ENCODE data around the gene CCDC201. TPM values are rescaled to one million over a fixed set of nuclear protein-coding genes. Genes with fewer than 3 reads are reported as not detected.
"Not testable (repeated sequence)": the region's sequence is repeated elsewhere in the genome, so short reads cannot be mapped to it uniquely, and the experiment has no call there.

Gene CCDC201
- total RNA-seq, 1 donor from 2014 or later: not detected

DNA sequence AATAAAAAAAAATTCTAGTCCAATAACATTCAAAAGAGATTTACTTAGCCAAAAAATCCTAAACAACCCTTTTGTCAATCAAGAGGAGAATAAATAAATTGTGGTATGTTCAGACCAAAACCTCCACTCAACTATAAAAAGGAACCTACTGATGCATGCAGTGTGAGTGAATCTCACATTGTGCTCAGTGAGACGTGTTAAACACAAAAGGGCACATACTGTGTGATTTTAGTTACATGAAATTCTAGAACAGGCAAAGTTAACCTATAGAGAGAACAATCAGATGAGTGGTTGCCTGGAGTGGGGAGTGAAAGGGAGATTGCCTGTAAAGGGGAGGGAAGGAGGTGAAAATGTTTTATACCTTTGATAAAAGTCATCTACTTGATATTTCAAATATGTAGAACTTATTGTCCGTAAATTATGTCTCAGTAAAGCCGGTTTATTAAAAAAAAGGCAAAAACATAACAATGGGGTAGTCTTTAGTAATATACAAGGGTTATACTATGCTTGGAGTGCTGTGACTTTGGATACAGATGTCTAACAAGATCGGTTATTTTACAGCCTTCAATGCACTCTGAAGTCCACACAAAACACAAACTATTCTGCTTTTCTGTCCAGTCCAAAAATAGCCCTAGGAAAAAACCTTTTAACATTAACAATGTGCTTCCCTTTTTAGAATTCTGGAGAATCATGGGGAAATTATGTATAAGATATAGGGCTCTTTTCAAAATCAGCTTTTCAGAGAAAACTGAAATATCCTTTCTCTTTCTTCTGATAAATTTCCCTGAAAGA, 30.8 kb downstream of the CCDC201 start:
- H3K4me3 Mint-ChIP-seq; H3K27me3 Mint-ChIP-seq; H3K27ac Mint-ChIP-seq; H3K36me3 Mint-ChIP-seq; DNase-seq (ENCODE audit: extremely low spot score, unreplicated experiment); H3K4me1 Mint-ChIP-seq (ENCODE audit: unreplicated experiment); H3K9me3 Mint-ChIP-seq: not testable (repeated sequence)

DNA sequence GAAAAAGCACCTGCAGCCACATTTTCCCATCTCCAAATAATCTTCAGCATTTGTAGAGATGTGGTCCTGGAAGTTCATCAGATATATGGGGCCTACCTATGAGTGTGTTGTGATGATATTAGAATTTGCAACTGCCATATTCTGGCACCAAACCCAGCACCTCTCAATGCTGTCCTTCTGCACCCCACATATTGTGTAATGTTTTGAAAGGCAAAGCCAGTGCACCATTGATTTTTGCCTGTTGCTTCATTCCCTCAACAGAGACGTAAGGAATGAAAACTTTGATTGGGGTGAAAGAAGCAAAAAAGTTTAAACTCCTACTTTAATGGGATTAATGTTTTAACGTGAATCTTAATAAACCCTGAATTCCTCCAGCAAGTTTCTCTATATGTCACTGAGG, 34.0 kb downstream of the CCDC201 start:
- H3K9me3 Mint-ChIP-seq; DNase-seq (ENCODE audit: extremely low spot score, unreplicated experiment); H3K36me3 Mint-ChIP-seq; H3K27me3 Mint-ChIP-seq; H3K4me3 Mint-ChIP-seq; H3K4me1 Mint-ChIP-seq (ENCODE audit: unreplicated experiment); H3K27ac Mint-ChIP-seq: not testable (repeated sequence)

DNA sequence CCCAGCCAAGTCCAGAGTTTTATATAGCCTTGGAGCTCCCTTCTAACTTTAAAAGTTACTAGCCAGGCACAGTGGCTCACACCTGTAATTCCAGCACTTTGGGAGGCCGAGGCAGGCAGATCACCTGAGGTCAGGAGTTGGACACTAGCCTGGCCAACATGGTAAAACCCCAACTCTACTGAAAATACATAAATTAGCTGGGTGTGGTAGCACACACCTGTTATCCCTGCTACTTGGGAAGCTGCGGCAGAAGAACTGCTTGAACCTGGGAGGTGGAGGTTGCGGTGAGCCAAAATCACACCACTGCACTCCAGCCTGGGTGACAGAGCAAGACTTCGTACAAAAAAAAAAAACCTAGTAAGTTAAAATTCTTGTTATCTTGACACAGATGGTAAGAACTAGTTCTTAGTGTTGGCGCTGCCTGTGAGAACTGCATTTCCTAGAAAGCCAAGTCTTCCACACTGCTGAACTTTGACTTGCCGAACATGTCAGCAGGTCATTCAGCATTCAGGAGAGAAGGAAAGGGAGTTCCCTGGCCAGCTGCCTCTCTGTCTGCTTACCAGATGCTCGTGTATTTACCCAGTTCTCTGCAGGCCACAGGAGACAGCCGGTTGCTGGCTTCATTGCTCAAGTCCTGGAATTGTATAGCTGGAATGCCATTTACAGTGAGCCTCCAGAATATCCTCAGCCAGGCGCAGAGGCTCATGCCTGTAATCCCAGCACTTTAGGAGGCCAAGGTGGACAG, 40.3 kb downstream of the CCDC201 start:
- DNase-seq (ENCODE audit: extremely low spot score, unreplicated experiment); H3K4me3 Mint-ChIP-seq; H3K27me3 Mint-ChIP-seq; H3K27ac Mint-ChIP-seq; H3K9me3 Mint-ChIP-seq; H3K36me3 Mint-ChIP-seq; H3K4me1 Mint-ChIP-seq (ENCODE audit: unreplicated experiment): not testable (repeated sequence)

DNA sequence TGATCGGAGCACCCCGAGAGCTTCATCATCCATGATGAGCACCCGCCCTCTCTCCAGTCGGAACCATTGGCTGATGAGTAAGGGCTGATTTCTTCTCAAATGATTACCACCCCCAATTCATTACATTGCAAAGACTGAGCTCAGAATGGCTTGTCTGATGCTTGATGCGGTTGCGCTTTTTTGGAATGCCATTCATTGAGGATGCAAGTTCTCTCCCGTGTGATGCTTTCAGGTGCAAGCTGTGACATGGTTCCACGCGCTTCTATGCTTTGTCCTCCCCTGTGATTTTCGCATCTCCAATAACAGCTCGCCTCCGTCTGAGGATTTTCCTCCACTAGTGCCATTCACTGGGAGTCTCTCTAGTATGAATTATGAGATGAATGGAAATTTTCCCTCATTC, 43.0 kb downstream of the CCDC201 start:
- H3K9me3 Mint-ChIP-seq; DNase-seq (ENCODE audit: extremely low spot score, unreplicated experiment); H3K27ac Mint-ChIP-seq; H3K4me1 Mint-ChIP-seq (ENCODE audit: unreplicated experiment); H3K36me3 Mint-ChIP-seq; H3K4me3 Mint-ChIP-seq; H3K27me3 Mint-ChIP-seq: not testable (repeated sequence)

DNA sequence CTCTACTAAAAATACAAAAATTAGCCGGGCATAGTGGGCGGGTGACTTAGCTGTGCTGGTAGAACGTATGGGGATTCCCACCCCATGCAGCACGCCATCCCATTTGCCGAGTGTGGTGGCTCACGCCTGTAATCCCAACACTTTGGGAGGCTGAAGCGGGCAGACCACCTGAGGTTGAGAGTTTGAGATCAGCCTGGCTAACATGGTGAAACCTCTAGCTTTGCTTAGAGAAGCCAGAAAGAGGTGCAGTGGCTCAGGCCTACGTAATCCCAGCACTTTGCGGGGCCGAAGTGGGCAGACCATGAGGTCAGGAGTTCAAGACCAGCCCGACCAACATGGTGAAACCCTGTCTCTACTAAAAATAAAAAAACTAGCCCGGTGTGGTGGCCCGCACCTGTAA, 45.2 kb downstream of the CCDC201 start:
- H3K4me1 Mint-ChIP-seq (ENCODE audit: unreplicated experiment); H3K4me3 Mint-ChIP-seq; H3K36me3 Mint-ChIP-seq; H3K27ac Mint-ChIP-seq; DNase-seq (ENCODE audit: extremely low spot score, unreplicated experiment); H3K27me3 Mint-ChIP-seq; H3K9me3 Mint-ChIP-seq: not testable (repeated sequence)

DNA sequence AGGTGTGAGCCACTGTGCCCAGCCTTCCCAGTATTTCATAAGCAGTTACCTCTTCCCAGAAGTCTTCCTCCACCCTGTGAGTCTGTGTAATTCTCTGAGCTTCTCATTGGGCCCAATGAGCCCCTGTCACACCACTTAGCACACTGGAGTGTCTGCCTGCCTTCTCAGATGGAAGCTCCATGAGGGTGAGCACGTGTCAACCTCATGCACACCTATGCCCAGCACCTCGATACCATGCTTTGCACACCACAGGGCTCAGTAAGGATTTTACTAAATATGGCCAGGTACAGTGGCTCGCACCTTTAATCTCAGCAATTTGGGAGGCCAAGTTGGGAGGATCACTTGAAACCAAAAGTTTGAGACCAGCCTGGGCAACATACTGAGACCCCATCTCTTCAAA, 46.3 kb downstream of the CCDC201 start:
- not testable (repeated sequence) for H3K4me1 Mint-ChIP-seq (ENCODE audit: unreplicated experiment); H3K27ac Mint-ChIP-seq; H3K36me3 Mint-ChIP-seq; H3K4me3 Mint-ChIP-seq; DNase-seq (ENCODE audit: extremely low spot score, unreplicated experiment); H3K27me3 Mint-ChIP-seq; H3K9me3 Mint-ChIP-seq

DNA sequence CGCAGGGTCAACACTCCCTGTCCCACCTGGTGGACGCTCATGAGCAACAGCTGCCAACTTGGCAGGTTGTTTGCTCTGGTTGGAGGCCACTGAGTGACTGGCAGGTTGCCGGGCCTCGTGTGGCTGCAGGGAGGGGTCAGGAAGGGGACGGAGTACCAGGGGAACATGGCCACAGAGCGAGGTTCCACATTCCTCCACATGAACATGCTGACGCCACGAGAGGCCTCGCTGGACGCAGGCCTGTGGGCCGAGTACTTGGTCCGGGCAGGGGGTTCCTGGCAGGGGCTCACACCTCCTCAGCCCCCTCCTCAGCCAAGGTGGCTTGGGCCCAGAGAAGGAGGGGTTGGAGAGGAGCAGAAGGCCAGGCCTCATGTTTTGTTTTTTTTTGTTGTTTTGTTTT, 54.1 kb downstream of the CCDC201 start:
- H3K27me3 Mint-ChIP-seq; H3K9me3 Mint-ChIP-seq; DNase-seq (ENCODE audit: extremely low spot score, unreplicated experiment); H3K36me3 Mint-ChIP-seq; H3K27ac Mint-ChIP-seq; H3K4me1 Mint-ChIP-seq (ENCODE audit: unreplicated experiment); H3K4me3 Mint-ChIP-seq: not testable (repeated sequence)

DNA sequence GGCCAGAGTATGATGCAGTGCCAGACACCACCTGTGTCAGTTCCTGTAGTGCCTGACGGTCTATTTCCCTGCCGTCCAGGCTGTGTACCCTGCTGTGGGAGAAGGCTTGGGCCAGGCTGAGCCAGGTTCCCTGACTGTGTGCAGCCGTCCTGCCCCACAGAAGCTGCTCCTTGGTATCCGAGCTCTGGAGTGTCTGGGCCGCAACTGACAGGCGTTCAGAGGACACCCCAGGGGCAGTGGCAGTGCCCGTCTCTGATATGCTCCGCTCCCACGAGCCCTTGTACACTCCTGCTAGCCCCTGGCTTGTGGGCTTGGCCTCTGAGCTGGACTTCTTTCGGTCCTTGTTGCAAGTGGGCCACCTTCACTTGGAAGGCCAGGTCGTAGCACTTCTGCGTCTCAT, 55.0 kb downstream of the CCDC201 start:
- not testable (repeated sequence) for H3K9me3 Mint-ChIP-seq; H3K27me3 Mint-ChIP-seq; H3K27ac Mint-ChIP-seq; H3K4me1 Mint-ChIP-seq (ENCODE audit: unreplicated experiment); DNase-seq (ENCODE audit: extremely low spot score, unreplicated experiment); H3K36me3 Mint-ChIP-seq; H3K4me3 Mint-ChIP-seq

DNA sequence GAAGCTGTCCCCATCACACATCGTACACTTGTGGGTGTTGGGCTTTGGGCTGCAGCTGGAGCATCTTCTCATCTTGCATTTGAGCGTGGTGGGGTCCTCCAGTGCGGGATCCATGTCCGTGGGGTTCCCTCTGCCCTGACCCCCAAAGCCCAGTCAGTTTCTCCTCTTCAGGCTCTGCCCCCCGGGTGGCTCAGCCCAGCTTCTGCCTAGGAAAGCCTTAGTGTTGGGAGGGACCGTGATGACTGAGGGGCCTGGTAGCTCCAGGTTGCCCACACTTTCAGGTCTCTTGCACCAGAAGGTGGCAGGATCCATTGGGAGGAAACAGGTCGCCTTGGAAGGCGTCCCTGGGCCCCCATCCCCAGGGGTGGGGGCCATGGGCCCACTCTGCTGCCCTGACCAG, 55.9 kb downstream of the CCDC201 start:
- H3K9me3 Mint-ChIP-seq: not testable (repeated sequence)

DNA sequence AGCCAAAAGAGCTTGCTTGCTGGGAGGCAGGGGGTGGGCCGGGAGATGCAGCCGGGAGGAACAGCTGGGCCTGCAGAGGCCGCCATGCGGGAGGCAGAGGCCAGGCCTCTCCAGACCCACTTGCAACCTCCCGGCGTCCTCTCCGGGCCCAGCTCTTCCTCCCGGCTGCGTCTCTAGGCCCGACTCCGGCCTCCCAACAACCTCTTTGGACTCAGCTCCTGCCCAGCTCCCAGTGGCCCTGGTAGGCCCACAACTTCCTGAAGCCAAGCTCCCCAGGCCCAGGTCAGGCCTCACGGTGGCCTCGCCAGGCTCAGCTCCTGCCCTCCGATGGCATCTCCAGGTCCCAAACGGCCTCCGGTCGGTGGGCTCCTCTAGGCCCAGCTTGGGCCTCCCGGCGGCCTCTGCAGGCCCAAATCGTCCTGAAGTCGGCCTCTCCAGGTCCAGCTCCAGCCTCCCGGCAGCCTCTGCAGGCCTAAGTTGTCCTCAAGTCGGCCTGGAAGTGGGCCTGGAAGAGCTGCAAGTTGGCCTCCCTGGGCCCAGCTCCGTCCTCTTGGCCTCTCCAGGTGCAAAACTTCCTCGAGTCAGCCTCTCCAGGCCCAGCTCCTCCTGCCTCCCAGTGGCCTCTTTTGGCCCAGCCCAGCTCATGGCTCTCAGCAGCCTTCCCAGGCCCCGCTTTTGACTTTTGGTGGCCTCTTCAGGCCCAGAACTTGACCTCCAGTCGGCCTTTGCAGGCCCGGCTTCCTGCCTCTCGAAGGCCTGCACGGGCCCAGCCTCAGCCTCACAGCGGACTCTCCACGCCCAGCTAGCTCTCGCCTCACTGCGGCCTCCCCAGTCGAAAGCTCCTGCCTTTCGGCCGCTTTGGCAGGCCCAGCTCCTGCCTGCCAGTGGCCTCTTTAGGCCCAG, 58.4 kb downstream of the CCDC201 start:
- not testable (repeated sequence) for H3K36me3 Mint-ChIP-seq; H3K4me1 Mint-ChIP-seq (ENCODE audit: unreplicated experiment); DNase-seq (ENCODE audit: extremely low spot score, unreplicated experiment); H3K27ac Mint-ChIP-seq; H3K4me3 Mint-ChIP-seq; H3K27me3 Mint-ChIP-seq; H3K9me3 Mint-ChIP-seq

More for the DNA sequence above, 55.9 kb downstream of the CCDC201 start:
- not testable (repeated sequence) for H3K27me3 Mint-ChIP-seq; H3K4me3 Mint-ChIP-seq; H3K27ac Mint-ChIP-seq; H3K4me1 Mint-ChIP-seq (ENCODE audit: unreplicated experiment); H3K36me3 Mint-ChIP-seq; DNase-seq (ENCODE audit: extremely low spot score, unreplicated experiment)

DNA sequence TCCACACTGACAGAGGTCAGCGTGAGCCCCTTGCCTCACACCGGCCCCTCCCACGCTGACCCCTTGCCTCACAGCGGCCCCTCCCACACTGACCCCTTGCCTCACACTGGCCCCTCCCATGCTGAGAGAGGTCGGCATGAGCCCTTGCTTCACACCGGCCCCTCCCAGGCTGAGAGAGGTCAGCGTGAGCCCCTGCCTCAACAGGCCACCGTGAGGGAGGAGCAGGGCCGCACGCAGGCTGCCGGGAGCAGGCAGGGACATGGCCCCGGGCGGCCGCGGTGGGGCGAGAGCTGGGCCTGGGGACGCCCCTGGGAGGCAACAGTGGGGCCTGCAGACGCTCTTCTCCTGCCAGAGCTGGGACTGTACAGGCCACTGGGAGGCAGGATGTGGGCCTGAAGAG, 59.1 kb downstream of the CCDC201 start:
- not testable (repeated sequence) for H3K4me1 Mint-ChIP-seq (ENCODE audit: unreplicated experiment); DNase-seq (ENCODE audit: extremely low spot score, unreplicated experiment); H3K27ac Mint-ChIP-seq; H3K9me3 Mint-ChIP-seq; H3K4me3 Mint-ChIP-seq; H3K27me3 Mint-ChIP-seq; H3K36me3 Mint-ChIP-seq

All from type B pancreatic cell (in vitro differentiated cells).